SH-SY5Y (cell line): ENCODE results near the gene PAQR8.

ENCODE experiments used
- GATA2 ChIP-seq: IDR thresholded peaks from 2 replicates; pipeline ENCODE4 v1.6.1; 2011; ENCODE audit warnings: mild to moderate bottlenecking, low read depth, low read length
- GATA3 ChIP-seq: IDR thresholded peaks from 2 replicates; pipeline ENCODE4 v1.6.1; 2011; ENCODE audit warnings: low read depth, mild to moderate bottlenecking, low read length, moderate library complexity

GRCh38 chr6:52375780-52376556 is 14.0 kb downstream of the PAQR8 start:
- no peak for TF ChIP-seq GATA2
- TF ChIP-seq GATA3: no peak
